SKM-1 (cell line): ENCODE results near the gene PFKFB4.
A peak's percentile ranks its signal among the peaks of the same experiment; 100 is the strongest.
"Not testable (repeated sequence)": the region's sequence is repeated elsewhere in the genome, so short reads cannot be mapped to it uniquely, and the experiment has no call there.

ENCODE experiments used
- DNase-seq: peaks from one replicate; lab custom pipeline; 2025; ENCODE audit not compliant: unreplicated experiment; lab: John Stamatoyannopoulos, UW

Gene PFKFB4

DNA sequence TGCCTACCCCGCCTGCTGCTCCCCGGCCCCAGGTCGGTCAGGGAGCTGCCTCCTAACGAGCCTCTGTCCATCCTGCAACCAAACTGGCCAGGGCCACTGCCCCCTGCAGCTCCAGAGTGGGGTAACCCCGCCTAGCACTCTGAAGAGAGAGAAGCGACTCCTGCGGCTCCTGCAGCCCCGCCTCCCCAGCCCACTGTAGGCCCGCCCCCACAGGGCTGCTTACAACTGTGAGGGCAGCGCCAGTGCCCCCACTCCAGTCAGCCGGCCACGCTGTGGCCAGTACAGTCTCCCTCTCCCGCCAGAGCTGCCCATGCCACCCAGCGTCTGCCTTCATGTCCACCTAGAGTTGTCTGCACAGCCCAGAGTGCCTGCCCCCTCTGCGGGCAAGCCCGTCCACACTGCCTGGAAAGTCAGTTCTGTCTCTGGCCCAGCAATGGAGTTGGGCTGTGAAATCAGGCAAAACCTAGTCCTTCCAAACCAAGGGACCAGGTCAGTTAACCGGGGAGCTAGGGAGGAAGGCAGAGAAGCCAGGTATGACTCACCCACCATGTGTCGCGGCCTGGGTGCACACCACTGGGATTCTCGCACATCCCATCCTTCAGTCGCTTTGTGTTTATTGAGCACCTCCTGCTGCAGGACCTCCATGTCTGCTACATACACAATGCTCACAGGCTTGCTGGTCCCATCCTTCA is 4.6 kb upstream of the PFKFB4 start:
- no peak for DNase-seq

DNA sequence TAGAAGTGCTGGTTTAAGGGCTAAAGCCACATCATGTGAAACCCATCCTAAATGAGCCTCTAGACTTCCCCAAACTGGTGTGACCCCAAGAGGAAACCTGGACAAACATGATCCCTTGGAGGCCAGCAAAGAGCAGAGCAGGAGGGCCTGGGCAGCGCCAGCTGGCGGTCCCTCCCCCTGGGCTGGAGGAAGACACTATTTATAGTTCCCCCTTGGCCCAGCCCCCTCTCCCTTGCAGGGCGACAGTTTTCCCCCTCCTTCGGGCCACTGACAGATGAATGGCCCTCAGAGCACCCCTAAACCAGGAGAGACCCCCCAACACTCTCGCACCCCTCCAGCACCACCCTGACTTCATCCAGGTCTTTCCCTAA is 4.0 kb upstream of the PFKFB4 start:
- DNase-seq, result no peak

DNA sequence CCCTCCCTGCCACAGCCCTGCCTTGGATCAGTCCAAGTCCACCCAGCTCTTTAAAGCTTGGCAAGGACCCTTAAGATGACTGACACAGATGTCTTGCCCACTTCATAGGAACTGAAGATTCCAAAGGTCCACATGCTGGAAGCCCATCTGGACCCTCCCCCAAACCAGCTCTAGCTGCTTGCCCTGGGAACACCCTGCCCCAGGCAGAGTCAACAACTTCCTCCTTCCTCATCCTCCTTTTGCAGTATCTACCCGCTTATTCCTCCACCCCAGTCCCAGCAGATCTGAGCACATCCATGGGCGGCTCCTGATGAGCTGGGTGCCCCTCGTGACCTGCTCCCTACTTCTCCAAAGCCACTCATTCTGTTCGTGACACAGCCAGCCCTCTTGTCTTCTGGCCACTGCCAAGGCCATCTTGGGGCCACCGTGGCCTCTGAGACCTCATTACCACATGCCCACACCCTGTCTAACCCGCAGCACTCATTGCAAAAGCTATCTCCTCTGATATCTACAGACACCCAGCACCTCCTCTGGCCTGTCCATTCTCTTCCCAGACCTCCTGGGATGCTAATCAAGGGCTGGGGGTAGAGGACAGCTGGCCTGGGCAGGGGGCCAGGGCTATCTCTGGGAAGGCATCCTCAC is 2.0 kb upstream of the PFKFB4 start:
- peak; percentile 69 for DNase-seq

DNA sequence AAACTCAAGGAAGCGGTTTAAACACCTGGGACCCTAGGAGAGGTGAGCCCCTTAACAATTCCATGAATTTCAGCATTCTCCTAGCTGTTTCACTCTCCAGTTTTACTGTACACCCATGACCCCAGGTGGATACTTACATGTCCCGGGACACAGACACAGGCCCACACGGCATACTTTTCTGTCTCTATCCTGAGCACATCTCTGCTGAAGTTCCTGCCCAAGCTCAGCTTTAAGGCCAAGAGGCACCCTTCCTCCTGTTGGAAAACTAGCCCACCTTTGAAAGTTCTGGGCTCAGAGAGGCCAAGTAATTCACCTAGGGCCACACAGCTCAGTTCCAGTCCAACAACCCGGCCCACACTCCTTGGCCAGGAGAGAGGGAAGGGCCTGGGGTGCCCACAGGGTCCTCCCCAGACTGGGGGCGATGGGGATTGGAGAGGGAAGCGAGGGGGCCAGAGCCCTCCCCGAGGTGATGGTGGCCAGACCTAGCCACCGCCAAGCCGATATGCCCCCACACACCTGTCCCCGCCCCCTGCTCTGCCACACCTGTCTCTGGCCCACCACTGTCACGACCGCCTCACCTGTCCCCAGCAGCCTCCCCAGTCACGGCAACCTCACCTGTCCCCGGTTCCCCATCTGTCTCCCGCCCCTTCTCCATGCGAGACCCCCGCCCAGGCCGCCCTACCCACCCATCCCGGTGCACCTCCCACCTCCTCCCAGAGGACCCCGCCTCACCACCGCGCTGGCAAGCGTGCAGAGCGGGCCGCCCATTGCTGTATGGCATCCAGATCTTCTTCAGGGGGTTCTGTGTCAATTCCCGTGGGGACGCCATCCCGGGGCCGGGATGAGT is 431 bp downstream of the PFKFB4 start:
- no peak for DNase-seq

DNA sequence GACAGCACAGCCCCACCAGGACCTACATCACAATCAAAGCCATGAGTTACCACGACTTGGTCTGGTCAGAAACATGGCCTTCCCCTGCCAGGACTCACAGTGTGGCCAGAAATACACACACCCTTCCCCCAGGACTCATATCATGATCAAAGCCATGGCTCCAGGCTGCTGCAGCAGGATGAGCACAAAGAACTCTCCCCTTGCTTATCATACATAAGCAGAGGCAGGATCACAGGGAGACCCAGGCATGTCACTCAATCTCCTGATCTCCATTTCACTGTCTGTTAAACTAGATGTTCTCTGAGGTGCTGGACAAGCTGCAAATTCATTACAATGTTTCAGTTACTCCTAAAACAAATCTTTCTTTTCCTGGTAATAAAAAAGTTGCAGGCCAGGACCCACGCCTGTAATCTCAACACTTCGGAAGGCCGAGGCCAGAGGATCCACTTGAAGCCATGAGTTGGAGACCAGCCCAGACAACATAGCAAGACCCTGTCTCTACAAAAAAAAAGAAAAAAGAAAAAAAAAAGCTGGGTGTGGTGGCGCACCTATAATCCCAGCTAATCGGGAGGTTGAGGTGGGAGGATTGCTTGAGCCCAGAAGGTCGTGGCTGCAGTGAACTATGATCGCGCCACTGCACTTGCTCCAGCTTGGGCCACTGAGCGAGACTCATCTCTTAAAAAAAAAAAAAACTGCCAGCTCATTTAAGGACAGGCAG is 1.2 kb downstream of the PFKFB4 start:
- no peak for DNase-seq

DNA sequence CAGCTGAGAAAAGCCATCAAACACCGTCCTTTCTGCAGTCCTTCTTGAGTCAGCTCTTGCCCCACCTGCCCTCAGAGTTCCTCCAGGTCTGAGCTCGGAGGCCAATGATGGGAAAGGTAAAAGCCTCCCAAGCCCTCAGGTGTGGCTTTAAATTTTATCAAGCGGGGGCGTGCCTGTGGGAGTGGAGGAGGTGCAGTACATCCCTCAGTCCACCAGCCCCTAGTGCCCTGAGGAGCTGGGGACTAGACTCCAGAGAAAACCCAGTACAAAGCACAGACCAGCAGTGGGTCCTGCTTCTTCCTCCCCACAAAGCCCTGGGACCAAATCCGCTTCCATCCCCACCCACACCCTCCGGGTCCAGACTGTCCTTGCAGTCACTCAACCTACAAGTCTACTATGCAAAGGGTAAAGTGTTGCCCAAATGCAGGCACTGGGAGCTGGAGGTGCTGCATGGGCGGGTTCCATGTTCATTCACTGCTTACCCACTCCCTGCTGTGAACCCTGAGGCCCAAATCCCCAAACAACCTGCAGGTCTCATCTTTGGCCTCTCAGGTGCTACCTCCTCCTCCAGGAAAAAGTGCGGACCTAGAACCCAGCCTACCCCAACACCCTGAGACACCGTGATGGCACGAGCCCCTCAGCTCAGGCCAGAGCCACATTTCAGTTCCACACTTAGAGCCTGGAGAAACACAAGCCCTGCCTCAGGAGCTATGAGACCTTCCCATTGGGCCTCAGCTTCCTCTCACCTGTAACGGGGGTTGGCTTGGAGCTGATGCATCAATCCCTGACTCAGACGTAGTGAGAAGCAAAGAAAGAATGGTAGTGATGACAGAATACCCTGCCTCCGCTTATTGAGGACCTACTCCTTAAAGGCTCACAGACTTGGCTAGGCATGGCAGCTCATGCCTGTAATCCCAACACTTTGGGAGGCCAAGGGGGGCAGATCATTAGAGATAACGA is 2.4 kb downstream of the PFKFB4 start:
- DNase-seq, result no peak

DNA sequence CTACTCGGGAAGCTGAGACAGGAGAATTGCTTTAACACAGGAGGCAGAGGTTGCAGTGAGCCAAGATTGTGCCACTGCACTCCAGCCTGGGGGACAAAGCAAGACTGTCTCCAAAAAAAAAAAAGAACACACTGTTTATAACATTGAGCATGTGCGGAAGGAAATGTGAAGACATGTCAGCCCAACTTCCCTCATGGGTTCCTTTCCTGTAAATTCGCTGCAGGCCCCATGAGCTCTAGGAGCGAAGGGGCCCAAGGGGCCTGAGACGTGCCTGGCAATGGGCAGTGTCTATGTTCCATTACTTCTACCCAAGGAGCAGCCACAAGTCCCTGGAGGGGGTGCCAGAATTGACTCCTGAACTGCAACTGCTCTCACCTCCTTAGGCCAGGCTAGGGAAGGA is 3.2 kb downstream of the PFKFB4 start:
- DNase-seq, result no peak

DNA sequence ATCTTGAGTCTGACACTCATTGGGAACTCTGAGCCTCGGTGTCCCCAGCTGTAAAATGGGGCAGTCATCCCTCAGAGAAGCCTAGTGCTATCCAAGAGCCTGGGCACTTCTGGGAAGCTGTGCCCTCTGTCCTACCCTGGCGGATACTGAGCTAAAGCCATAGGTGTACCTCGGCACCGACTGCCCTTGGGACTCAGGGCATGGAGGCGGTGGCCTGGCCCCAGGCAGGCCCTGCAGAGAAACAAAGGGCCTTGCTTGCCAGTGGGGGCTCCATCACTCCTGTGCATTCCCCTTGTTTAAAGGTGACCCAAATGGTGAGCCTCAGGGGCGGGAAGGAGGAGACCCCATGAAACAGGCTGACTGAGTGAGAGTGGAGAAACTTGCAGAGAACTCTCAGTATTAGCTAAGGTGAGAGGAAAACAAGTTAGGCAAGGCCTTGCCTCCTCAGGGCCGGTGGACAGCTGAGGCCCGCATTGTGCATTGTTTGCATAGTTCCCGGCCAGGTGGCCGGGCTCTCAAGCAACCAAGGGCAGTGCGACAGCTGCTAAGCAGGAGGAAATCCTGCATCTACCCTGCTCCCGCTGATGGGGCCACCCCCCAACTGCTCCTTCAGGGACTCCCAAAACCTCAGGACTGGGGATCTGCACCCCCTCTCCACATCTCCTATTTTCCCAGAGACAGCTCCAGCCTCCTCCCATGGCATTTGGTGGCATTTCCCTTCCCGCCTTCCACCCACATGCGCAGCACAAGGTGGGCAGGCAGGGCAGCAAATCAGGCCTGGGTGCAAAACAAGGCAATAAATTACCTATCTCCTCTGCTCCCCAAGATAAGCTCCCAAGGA is 4.3 kb downstream of the PFKFB4 start:
- no peak for DNase-seq

DNA sequence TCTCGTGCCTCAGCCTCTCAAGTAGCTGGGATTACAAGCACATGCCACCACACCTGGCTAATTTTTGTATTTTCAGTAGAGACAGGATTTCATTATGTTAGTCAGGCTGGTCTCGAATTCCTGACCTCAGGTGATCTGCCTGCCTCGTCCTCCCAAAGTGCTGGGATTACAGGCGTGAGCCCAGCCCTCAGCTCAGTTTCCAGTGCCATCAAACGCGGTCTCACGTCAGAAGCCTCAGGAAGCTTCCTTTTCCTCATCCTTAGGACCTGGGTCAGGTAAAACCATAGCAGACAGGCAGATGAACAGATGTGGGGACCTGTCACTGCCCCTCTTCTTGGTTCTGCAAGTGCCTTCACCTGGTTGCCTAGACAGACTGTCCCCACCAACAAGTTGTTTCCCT is 5.0 kb downstream of the PFKFB4 start:
- DNase-seq, result not testable (repeated sequence)

DNA sequence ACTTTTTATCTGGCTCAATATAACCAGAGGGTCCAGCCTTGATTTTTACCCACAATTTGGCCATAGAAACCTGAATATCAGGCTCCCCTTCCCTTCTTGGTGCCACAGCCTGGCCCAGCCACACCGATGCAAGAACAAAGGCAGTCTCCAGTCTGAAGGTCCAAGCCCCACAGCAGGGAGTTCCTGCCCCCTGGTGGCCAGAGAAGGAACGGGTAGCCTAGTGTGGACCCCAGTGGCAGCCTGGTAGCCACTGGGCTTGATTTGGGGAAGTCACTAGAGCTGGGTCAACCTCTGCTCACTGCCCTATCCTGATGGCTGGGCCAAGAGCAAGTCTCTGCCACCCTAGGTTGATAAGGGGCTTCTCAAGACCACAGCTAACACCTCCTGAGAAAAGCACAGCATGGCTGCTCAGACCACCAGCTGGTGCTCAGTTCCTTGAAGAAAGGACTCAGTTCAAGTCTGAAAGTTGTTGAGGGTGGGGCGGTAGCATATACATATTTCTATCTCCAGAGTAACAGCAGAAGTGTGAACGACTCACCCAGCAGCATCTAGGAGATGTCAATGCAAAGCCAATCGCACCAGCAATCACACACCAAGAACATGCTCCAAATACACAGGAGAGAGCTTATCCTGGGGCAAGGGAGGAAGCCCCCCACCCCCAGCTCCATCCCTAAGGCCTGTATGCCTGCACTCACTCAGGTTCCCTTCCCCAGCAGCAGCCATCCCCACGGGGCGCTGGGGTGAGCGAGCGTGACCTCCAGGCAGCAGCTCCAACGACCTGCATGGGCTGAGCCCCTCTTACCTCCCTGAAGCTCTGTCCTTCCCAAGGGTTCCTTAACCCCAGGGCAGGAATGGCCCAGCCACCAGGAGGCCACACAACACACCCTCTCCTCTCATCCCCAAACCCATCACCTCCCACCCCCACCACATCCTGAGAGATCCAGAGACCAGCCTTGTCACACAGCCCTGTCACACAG is 7.6 kb downstream of the PFKFB4 start:
- DNase-seq, result peak; percentile 82

DNA sequence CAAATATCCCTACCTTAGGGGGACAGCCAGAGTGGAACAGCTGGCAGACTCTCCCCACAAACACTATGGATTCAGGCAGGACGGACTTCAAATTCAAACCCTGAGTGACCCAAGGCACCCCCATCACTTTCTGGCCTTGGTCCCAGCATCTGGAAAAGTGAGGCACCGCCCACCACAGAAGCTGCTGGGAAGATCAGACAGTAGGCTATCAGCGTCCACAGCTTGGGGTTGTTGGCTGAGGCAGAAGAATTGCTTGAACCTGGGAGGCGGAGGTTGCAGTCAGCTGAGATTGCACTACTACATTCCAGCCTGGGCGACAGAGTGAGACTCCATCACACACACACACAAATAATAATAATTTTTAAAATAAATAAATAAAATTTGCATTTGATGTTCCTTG is 8.5 kb downstream of the PFKFB4 start:
- no peak for DNase-seq

DNA sequence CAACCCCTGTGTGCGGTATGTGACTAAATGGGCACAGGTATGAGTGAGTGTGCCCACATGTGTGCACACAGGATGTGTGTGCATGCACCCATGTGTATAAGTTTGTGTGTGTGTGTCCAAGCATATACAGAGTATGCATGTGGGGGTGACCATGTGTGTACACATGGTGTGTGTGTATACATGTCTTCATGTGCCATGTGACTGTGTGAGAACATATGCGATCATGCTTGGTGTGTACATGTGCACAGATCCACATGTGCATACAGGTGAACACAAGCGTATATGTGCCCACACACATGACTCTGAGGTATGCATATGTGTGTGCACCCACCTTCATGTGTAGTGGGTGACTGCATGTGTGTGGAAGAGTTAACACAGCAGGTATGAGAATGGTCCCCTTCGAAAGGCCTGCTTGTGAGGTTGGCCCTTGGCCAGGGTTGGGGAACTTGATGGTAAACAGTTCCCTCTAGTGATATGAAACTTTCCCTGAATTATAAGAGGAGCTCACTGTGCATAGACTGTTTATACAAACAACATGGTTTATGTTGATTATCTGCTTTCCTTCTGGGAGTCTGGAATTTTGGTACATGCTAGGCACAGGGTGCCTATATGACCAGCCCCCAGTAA is 10.3 kb downstream of the PFKFB4 start:
- DNase-seq, result no peak

DNA sequence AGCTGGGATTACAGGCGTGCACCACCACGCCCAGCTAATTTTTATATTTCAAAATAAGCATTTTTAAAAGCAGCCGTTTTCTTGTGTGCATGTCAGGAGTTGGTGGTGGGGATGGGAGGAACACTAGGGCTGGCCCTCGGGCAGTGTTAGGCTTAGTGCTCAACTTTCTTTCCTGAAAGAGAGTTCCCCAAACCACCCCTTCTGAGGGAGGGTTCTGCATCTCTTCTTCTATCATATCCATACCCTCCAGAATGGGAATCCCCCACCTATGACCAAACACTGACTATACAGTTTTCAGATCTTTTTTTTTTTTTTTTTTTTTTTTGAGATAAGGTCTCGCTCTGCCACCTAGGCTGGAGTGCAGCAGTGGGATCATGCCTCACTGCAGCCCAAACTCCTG is 12.5 kb downstream of the PFKFB4 start:
- no peak for DNase-seq

DNA sequence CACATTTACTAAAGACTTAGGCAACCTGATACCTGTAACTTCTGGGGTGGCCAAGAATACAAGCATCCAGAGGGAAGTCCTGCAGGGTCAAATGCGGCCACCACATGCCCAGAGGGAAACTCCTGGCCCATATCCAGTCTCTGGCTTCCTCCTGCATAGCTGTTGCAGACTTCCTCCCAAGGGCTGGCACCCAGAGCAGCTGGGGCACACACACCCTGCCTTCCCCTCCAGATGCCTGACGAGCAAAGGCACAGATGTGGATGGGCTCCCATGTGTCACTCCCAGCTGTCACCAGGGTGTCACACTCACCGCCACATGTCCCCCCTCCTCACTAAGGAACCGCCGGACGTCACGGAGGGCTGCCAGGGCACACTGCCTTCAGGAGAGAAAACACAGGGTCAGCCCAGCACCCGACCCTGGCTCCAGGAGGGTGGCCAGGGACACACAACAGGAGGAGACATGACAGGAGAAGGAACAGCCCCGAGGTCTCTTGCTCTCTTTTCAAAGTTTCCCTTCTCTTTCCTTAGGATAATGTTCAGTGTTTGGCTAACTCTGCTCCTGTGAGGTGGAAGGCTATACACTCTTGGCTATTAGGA is 13.2 kb downstream of the PFKFB4 start:
- no peak for DNase-seq

DNA sequence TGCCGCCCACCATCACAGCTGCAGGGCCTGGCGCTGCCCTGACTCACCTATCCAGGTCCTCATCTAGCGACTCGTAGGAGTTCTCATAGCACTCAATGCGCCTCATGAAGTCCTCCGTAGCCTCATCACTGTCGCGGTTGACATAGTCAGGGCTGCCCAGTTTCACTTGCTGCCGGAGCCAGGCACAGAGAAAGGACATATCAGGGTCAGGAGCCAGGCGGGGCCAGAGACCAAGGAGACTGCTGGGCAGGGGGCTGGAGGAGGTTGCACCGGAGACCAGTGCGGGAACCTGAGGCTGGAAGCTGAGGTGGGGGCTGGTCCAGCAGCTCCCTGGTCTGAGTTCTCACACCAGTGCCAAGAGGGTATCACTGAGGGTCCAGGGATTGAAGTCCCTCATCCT is 18.2 kb downstream of the PFKFB4 start:
- no peak for DNase-seq

DNA sequence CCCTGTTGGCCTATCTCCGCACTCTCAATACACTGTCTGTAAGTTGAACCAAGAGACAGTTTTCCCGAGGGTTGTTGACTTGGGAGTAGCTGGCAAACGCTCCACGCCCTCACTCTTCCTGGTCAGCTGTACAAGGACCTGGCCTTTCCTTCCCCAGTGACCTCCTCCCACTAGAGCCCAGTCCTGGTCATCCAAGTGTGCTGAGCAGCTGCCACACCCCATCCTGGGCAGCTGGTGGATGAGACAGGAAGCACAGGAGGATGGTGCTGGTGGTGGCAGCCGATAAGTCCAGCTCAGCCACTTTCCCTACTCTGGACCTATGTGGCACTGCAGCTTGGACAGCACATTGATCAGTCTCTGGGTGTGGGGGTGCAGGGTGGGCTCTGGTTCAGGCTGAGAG is 19.8 kb downstream of the PFKFB4 start:
- no peak for DNase-seq

DNA sequence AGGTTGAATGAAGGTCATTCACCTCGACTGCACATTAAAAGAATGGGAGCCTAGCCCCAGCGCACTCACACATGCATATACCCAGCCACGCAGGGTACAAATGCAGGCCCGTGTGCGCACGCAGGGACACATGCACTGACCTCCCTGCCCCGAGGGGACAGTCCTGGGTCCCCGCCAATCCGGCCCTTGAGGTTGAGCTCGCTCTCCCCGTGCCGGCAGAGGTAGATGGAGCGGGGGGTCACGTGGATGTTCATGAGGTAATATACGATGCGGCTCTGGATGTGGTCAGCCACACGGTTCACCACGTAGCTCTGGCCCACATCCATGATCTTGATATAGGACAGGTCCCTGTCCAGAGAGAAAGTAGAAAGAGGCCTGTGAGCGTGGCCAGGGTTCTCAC is 20.5 kb downstream of the PFKFB4 start:
- DNase-seq, result no peak
